Measurements from ENCODE around the gene RNASE2.
"Not testable (repeated sequence)": the region's sequence is repeated elsewhere in the genome, so short reads cannot be mapped to it uniquely, and the experiment has no call there.

DNA sequence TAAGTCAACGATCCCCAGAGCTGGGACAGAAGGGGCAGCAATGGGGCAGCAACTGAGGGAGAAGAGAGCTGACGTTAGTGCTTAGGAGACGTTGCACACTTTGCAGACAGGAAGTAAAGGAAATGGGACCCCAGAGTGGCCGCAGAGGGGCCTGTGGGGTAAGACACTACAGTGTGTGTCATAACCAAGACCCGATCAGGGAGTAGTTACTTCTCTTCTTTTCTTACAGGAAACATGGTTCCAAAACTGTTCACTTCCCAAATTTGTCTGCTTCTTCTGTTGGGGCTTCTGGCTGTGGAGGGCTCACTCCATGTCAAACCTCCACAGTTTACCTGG lies 219 bp downstream of the RNASE2 start:
- not testable (repeated sequence) for TF ChIP-seq POLR2AphosphoS5 (IDR thresholded peaks at IDR 0.05; ENCODE audit: insufficient read depth in 1 of 2, low read depth in 1 of 2); POLR2A (IDR thresholded peaks at IDR 0.05)
- TF ChIP-seq, protein P1, sequence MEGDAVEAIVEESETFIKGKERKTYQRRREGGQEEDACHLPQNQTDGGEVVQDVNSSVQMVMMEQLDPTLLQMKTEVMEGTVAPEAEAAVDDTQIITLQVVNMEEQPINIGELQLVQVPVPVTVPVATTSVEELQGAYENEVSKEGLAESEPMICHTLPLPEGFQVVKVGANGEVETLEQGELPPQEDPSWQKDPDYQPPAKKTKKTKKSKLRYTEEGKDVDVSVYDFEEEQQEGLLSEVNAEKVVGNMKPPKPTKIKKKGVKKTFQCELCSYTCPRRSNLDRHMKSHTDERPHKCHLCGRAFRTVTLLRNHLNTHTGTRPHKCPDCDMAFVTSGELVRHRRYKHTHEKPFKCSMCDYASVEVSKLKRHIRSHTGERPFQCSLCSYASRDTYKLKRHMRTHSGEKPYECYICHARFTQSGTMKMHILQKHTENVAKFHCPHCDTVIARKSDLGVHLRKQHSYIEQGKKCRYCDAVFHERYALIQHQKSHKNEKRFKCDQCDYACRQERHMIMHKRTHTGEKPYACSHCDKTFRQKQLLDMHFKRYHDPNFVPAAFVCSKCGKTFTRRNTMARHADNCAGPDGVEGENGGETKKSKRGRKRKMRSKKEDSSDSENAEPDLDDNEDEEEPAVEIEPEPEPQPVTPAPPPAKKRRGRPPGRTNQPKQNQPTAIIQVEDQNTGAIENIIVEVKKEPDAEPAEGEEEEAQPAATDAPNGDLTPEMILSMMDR (IDR thresholded peaks at IDR 0.05): not testable (repeated sequence)
